Measurements from ENCODE around the gene SMG7.
"Not testable (repeated sequence)": the region's sequence is repeated elsewhere in the genome, so short reads cannot be mapped to it uniquely, and the experiment has no call there.

SMG7 gene, protein sequence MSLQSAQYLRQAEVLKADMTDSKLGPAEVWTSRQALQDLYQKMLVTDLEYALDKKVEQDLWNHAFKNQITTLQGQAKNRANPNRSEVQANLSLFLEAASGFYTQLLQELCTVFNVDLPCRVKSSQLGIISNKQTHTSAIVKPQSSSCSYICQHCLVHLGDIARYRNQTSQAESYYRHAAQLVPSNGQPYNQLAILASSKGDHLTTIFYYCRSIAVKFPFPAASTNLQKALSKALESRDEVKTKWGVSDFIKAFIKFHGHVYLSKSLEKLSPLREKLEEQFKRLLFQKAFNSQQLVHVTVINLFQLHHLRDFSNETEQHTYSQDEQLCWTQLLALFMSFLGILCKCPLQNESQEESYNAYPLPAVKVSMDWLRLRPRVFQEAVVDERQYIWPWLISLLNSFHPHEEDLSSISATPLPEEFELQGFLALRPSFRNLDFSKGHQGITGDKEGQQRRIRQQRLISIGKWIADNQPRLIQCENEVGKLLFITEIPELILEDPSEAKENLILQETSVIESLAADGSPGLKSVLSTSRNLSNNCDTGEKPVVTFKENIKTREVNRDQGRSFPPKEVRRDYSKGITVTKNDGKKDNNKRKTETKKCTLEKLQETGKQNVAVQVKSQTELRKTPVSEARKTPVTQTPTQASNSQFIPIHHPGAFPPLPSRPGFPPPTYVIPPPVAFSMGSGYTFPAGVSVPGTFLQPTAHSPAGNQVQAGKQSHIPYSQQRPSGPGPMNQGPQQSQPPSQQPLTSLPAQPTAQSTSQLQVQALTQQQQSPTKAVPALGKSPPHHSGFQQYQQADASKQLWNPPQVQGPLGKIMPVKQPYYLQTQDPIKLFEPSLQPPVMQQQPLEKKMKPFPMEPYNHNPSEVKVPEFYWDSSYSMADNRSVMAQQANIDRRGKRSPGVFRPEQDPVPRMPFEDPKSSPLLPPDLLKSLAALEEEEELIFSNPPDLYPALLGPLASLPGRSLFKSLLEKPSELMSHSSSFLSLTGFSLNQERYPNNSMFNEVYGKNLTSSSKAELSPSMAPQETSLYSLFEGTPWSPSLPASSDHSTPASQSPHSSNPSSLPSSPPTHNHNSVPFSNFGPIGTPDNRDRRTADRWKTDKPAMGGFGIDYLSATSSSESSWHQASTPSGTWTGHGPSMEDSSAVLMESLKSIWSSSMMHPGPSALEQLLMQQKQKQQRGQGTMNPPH

DNA sequence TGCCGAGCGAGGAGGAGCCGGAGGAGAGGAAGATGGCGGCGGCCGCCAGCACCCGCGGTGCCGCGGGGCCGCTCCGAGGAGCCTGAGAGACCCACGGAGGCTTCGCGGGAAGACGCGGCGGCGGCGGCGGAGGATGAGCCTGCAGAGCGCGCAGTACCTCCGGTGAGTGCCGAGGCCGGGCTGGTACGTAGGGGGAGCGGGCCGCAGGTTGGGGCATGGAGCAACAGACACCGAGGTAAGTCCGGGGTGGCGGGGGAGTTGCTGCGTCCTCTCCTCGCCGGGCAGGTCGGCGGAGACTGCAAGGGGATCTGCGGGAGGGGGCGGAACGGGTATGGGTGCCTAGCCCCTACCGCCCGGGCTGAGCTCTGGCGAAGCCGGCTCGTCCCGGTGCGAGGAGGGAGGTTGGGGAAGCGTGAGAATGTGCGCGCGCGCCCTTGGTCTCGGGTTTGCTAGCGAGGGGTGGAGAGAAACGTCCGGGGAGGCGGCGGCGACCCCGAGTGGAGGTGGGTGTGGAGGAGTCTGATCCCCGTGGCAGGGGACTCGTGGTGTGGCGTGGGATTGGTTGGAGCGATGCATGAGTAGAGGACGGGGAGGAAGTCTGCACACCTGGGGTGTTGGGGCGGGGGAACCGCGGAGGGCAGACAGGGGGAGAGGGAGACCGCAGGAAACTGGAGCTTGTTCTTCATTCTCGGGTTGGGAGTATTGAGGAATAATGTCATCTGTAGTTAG is at the start of gene SMG7:
Gene SMG7 (plus strand): TSS at position 12 of the 729 bp plus-strand sequence. CDS start 122 bp downstream, at position 134.
- no peak for FAIRE-seq

DNA sequence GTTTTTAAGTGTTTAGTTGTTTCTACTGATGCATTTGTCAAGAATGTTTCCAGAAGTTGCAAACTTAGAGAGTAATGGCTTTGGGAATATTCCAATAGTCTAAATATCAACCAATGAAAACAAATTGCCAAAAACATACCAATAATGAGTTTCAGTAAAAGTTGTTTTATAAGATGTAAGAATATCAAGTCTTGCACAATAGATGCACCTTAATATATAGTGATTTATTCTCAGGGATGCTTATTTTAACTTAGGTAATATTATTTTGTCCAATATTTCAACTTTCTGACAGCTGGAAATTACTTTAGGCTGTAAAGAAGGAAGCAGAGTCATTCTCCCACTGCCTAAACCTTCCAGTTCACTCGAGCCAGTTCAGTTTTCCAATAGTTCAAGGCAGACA is 48.8 kb upstream of the SMG7 start:
- no peak for FAIRE-seq

DNA sequence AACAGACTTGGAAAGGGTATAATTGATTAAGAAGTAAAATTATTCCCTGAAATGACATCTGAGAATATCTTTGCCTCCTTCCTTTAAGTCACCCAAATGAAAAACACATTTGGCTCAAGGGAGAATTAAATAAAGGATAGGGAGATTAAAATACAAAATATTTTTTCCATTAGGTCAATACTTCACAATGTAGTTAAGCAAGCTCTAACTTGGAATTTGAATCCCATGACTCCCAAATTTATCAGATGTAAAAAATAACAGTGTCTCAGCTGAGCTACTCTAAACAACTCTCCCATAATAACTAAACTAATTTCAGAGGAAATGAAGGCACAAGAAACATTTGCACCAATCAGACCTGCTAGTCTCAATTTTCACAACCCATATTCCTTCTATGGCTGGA is 47.6 kb upstream of the SMG7 start:
- no peak for FAIRE-seq

DNA sequence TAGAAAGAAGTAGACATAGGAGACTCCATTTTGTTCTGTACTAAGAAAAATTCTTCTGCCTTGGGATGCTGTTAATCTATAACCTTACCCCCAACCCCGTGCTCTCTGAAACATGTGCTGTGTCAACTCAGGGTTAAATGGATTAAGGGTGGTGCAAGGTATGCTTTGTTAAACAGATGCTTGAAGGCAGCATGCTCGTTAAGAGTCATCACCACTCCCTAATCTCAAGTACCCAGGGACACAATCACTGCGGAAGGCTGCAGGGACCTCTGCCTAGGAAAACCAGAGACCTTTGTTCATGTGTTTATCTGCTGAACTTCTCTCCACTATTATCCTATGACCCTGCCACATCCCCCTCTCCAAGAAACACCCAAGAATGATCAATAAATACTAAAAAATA is 44.7 kb upstream of the SMG7 start:
- FAIRE-seq = not testable (repeated sequence)

DNA sequence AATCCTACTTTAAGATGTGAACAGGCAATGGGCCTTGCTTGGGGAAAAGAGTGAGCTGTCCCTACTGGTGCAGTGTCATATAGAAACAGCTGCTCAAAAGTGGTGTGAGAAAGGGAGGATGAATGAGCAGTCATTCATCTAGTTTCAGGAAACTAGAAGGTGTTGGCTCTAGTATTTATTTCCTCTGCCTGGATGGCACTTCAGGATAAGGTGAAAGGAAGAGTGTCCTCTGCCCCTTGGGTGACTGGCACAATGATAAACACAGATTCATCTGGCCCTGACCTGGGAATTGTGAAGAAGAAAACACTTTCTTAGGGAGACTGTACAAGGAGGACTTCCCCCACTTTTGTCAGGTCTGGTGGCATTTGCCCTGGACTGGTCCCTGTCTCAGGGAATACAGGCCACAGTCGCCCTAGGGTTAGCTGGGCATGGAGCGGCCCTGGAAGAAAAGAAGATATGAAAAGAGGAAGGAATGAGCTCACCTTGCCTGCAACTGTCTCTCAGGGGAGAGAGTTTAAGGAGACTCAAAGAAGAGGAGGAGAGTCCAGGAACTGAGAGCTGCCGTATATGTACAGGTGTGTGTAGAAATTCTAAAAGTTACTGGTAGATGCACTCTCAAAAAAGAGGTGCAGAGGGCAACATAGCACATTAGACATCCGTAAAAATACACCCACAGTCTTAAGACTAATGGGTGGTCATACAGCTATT is 40.3 kb upstream of the SMG7 start:
- FAIRE-seq = no peak

DNA sequence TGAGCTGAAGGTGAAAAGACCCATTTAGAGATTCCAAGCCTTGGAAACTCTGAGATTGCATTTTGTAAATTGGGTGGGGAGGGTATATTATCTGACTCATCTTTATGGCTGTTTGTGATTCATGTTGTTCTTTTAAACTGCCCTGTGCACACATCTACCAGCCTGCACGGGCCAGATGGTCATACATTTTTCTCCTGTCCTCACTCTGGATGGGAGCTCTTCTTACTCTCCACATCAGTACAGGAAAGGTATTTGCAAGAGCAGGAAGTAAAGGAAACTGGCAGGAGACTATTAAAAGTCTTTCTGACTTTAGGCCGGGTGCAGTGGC is 39.8 kb upstream of the SMG7 start:
- FAIRE-seq = no peak

DNA sequence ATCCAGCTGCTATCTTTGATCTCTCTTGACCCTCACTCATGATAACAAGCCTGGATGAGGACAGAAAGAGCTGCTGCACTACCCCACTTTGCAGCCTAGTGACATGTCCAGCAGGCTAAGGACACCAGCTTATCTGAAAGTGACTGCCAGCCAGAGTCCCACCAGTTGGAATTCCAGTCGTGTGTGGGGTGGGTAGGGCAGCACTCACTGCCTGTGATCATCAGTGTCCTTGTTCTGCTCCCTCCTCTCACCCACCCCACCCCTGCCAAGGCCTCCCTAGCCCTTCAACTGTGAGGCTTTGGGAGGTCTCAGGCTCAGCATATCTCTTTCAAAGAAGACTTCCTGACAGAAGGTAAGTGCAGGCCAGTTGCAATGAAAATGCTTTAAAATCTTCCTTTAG is 38.6 kb upstream of the SMG7 start:
- FAIRE-seq = no peak

DNA sequence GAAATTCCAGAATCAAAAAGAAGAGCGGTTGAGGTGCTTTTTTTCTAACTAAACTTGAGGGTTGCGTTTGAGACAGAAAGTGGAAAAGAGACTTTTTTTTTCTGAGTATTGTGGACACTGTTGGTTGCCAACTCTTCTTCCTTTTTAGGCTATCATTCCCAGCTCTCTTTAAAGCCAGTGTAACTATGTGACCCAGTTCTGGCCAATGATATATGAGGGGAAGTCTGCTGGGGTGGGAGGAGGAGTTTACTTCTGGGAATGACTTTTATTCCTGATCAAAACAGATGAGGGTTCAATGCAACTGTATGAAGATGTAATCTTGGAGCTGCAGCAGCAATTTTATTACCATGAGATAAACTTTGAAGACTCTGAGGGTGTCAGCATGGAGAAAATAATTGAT is 36.8 kb upstream of the SMG7 start:
- no peak for FAIRE-seq

DNA sequence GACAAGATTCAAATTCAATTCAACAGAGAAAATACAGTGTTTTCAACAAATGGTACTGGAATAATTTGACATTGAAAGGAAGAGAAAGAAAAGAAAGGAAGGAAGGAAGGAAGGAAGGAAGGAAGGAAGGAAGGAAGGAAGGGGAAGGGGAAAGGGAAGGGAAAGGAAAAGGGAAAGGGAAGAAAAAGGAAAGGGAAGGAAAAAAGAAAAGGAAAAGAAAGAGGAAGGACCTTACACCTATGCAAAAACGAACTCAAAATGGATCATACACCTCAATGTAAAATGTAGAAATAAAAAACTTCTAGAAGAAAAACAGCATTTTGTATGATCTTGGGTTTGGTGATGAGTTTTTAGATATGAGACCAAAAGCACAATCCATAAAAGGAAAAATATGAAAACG is 34.2 kb upstream of the SMG7 start:
- no peak for FAIRE-seq

DNA sequence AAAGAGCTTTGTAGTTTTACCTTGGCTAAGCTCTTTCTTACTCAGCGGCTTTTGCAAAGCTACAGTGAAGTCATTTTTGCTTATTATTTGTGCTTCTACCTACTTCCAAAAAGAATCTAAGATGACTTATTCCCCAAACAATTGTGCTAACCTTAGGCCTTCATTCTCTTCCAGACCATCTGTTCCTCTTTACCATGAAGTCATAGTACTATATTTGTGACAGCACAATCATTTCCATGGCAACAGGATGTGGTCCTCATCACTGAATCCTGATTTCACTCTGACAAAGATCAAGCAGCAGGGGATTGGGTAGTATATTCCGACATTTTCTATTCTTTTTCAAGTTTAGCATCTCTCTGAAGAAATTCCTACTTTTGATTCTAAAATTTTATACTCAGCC is 29.3 kb upstream of the SMG7 start:
- no peak for FAIRE-seq

DNA sequence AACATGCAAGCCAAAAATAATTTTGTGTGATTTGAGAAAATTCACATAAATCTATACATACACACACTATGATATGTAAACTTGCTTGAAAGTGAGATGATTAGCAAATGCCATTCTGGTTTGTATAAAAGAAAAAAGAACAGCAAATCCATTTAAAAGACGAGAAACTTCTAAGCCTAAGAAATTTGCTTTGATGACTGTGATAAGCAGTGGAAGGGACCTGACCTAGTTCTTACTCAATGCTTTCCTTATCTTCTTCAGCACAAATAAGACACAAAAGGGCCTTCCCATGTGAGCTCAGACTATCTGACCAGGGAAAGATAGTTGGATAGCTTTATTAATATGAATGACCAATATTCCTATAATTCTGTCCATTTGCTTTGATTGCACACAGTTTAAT is 28.8 kb upstream of the SMG7 start:
- FAIRE-seq = no peak

DNA sequence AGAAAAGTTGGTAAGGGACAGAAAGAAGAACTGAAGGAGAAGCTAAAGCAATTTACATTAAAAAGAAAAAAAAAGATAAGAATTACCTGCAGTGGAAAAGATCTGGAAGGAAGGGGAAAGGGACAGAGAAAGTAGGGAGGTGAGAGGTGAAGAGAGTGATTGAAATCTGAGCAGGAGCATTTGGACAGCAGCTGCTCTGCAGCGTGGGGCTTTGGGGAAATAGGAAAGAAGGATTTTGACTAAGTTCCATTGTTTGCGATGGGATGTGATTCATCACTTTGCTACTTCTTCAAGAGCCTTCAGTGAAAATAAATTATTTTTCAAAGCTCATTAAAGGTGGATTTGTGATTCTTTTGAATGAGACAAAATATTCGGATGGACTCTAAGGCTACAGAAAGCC is 28.1 kb upstream of the SMG7 start:
- FAIRE-seq = no peak

DNA sequence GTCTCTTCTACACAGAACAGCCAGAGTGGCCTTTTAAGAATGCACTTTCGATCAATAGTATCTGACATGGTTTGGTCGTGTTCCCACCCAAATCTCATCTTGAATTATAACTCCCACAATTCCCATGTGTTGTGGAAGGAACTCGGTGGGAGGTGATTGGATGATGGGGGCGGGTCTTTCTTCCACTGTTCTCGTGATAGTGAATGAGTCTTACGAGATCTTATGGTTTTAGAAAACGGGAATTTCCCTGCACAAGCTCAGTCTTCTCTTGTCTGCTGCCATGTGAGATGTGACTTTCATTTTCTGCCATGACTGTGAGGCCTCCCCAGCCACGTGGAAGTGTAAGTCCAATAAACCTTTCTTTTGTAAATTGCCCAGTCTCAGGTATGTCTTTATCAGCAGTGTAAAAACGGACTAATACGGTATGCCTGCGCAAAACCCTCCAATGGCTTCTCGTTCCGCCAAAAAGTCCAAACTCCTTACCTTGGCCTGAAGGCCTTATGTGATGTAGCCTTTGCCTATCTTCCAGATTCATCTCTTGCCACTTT is 23.0 kb upstream of the SMG7 start:
- no peak for FAIRE-seq

DNA sequence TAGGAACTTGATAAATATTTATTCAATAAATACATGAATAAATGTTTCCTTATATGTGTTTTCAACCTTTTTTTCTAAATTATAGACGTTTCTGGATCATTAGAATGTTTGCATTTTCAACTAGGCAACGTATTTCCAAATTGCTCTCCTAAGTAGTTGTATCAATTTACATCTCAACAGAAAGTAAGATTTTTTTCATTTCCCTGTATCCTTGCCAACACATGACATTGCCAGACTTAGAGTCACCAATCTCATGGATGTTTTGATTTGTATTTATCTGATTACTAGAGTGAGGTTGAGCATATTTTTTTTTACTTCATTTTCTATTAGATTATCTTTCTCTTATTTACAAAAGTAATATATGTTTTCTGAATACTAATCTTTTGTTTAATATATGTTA is 22.2 kb upstream of the SMG7 start:
- FAIRE-seq = no peak

DNA sequence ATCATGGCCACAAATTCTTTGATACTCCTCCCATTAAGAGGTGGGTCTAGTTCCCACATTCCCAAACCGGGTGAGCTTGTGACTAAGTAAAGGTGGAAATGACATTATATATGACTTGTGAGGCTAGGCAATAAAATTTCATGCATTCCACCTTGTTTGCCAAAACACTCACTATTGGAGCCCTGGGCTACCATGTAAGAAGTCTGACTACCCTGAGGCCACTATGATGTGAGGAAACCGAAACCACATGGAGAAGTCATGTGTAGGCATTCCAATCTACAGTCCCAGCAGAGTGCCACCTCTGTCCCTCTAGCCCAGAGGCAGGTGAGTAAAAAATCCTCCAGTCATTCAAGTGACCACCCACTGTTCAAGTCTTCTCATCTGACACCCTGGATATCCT is 17.9 kb upstream of the SMG7 start:
- FAIRE-seq = no peak

DNA sequence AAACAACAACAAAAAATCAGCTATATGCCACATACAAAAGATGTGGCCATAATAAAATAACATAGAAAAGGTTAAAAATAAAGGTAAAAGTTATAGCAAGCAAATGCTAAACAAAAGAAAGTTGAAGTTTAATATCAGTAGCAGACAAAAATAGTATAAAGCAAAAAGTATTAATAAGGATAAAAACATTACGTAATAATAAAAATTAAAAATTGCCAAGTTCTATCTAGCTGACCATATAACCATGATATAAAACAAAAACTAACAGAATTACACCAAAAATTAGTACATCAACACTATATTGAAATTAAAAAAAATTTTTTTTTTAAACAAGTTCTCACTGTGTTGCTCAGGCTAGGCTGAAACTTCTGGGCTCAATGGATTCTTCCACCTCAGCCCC is 15.5 kb upstream of the SMG7 start:
- no peak for FAIRE-seq

DNA sequence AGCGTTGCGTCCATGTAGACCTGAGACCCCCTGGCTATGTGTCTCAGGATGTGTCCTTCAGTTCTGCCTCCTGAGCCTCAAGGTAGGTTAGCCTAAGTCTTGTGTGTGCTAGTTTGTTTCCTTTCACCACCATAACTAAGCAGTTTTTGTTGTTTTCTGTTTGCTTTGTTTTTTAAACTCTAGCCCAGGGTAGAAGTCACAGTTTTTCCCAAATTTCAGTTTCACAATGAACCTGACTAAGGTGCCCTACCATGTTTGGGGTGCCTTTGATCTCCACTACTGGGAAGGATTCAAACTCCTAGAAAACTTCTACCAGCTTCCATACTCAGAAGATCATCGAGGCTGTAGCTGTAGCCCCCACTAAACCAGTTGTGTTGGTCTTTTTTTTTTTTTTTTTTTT is 14.8 kb upstream of the SMG7 start:
- no peak for FAIRE-seq

DNA sequence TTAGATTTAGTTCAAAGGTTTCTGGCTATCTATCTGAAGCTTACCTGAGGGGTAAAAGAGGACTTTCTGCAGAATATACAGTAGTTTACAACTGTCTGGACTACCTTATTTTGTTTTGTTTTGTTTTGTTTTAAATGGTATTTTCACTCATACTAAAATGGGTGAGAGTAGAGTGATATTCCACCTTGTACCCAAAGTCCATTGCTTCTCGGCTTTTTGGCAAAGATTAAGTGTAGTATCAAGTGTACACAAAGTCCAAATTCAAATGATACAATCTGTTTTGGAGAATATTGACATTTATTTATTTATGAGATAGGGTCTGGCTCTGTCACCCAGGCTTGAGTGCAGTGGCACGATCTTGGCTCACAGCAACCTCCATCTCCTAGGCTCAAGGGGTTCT is 11.7 kb upstream of the SMG7 start:
- FAIRE-seq = no peak

DNA sequence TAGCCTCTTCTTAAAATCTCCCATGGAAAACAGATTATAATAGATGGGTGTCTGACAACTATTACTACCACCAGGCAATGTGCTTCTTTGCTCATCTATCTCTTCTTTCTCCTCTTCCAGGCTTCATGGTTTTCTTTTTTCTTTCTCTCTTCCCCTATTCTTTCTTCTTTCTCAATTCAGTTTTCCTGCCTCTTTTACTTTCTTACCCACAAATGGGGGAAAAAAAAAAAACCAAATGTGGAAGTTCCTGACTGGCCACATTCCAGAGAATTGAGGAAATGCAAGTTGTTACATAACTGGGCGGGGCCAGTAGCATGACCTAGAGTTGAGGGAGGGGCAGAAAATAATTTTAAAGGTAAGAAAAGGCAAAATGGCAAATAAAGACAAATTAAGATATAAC is 10.9 kb upstream of the SMG7 start:
- FAIRE-seq = no peak

DNA sequence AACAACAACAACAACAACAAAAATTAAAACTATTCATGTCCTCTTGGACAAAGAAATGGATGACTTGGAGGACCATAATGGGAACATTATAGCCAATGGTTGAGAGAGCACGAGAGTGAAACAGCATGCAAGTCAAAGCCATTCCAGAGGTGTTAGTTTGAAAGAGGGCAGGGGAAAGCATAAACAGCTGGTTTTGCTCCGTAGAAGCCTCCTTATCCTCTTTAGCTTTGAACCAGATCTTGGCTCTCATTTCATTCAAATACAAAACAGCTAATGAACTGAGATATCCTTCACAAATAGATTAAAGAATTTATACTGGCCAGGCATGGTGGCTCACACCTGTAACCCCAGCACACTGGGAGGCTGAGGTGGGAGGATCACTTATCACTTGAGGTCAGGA is 8.7 kb upstream of the SMG7 start:
- FAIRE-seq = no peak

DNA sequence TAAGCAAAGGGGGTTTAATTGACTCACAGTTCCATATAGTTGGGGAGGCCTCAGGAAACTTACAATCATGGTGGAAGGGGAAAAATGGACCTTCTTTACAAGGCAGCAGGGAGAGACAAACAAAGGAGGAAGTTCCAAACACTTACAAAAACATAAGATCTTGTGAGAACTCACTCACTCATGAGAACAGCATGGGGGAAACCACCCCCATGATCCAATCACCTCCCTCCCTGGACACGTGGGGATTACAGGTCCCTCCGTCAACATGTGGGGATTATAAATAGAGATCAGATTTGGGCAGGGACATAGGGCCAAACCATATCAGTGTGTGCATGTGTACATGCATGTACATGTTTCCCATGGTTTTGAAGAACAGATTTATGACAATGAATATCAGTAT is 5.5 kb upstream of the SMG7 start:
- FAIRE-seq = no peak

DNA sequence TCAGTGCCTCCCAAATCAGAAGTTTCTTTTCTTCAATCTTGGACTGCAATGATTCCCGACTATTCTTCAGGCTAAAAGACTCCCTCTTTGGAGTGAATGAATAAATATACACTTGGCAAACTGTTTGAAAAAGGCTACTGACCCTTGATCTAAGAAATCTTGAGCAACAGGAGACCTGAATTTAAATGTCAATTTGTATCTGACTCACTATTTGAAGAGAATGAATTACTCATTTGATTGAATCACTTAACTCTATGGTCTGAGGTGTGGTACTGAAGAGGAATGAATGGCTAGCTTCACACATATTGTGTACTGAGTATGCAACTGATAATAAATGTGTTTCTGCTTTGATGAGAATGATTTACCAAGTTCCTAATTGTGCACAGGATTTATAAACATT is 4.6 kb upstream of the SMG7 start:
- FAIRE-seq = no peak

Measured in islet of Langerhans (tissue), 1 donor.